Neuron (in vitro differentiated cells): ENCODE measurements around the gene HSF2BP.
A peak's percentile ranks its signal among the peaks of the same experiment; 100 is the strongest.
"Not testable (repeated sequence)": the region's sequence is repeated elsewhere in the genome, so short reads cannot be mapped to it uniquely, and the experiment has no call there.

Experiments used
- H2AFZ ChIP-seq: one replicate; pipeline ENCODE4 v1.6.1; 2013; ENCODE audit warnings: low read depth, mild to moderate bottlenecking, inconsistent platforms, low read length, moderate library complexity
- H3K27me3 ChIP-seq: one replicate; pipeline ENCODE4 v1.6.1; 2013; ENCODE audit warnings: low read length; ENCODE audit not compliant: insufficient read depth
- H3K36me3 ChIP-seq: one replicate; pipeline ENCODE4 v1.6.1; 2013; ENCODE audit warnings: low read length; ENCODE audit not compliant: insufficient read depth
- H3K4me1 ChIP-seq: one replicate; pipeline ENCODE4 v1.6.1; 2013; ENCODE audit warnings: low read length; ENCODE audit not compliant: insufficient read depth
- H3K4me3 ChIP-seq: 2 replicates; pipeline ENCODE4 v1.5.1; 2013; ENCODE audit warnings: mild to moderate bottlenecking, low read length, moderate library complexity
- H3K9me3 ChIP-seq: one replicate; pipeline ENCODE4 v1.6.1; 2013; ENCODE audit warnings: low read length

Gene HSF2BP

GRCh38 chr21:43659136-43660000 is at the start of gene HSF2BP, which contains the start of gene RRP1B:
Gene HSF2BP (minus strand): TSS chr21:43659488. CDS start chr21:43658096, 1,392 bp downstream.
Gene RRP1B (plus strand): TSS chr21:43659560. CDS start chr21:43659665, 105 bp downstream.
- Histone ChIP-seq H3K4me1 (peaks cover 7% of the 10 kb centered on the region), H3K27me3 (no peaks in the 10 kb centered on the region), H3K9me3 (no peaks in the 10 kb centered on the region), H3K36me3 (peaks cover 24% of the 10 kb centered on the region), H2AFZ (peak within 1 kb of the TSS; percentile 81), H3K4me3 (peak within 1 kb of the TSS; percentile 93)

DNA sequence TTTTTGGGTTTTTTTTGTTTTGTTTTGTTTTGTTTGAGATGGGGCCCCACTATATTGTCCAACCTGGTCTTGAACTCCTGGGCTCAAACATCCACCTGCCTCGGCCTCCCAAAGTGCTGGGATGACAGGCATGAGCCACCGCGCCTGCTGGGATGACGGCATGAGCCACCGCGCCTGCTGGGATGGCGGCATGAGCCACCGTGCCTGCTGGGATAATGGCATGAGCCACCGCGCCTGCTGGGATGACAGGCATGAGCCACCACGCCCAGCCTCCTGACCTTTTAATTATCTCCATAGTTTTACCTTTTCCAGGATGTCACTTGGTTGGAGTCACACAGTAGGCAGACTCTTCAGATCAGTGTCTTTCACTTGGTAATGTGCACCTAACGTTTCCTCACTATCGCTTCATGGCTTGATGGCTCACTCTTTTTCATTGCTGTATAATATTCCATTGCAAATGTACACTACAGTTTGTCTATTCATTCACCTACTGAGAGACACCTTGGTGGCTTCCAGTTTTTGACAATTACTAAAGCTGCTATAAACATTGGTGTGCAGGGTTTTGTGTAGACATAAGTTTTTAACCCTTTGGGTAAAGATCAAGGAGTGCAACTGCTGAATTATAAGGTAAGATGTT is 49.6 kb upstream of the HSF2BP start:
- Histone ChIP-seq H3K4me1 (no peaks in the 10 kb centered on the region), H3K4me3 (no peak overlapping the region), H3K36me3 (no peaks in the 10 kb centered on the region), H3K27me3 (no peaks in the 10 kb centered on the region), H2AFZ (no peak overlapping the region), H3K9me3 (no peaks in the 10 kb centered on the region)

- Histone ChIP-seq H3K4me3 (no peak overlapping the region), H3K36me3 (no peaks in the 10 kb centered on the region), H3K27me3 (no peaks in the 10 kb centered on the region), H3K4me1 (peaks cover 13% of the 10 kb centered on the region), H3K9me3 (no peaks in the 10 kb centered on the region), H2AFZ (no peak overlapping the region)
Measured at GRCh38 chr21:43707462-43707861, 48.2 kb upstream of the HSF2BP start.

DNA sequence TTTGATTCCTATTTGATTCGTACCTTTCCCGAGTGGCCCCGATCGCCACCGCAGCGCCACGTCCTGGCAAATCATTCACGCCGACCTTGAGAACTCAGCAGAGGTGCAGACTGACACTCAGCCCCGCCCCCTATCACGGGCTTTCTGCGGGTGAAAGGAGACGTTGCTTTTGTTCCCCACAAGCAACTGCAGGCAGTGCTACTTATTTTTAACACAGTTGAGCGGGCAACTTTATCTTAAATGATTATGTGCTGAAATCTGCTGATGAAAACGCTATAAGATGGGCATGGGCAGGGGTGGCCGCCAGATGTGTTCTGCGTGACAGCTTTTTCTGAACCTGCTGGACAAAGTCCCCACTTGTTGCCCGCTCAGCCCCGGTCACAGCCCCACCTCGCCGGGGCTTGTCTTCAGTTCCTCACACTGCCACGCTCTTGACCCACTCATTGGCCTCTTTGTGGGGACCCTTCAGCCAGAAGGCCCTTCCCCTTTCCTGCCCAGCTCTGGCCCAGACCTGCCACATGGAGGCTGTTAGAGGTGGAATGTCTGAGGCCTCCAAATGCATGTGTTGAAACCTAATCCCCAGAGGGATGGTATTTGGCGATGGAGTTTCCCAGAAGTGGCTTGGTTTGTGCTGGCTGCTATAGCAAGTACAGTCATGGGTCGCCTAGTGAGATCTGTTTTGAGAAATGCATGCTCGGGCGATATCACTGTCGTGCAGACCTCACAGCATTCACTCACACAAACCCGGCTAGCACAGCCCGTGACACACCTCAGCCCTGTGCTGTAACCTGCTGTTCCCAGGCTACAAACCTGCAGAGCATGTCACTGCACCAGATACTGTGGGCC is 44.0 kb upstream of the HSF2BP start:
- Histone ChIP-seq H3K27me3 (no peaks in the 10 kb centered on the region), H3K4me1 (peaks cover 22% of the 10 kb centered on the region), H2AFZ (peak overlapping the region; percentile 2), H3K36me3 (no peaks in the 10 kb centered on the region), H3K4me3 (no peak overlapping the region), H3K9me3 (no peaks in the 10 kb centered on the region)

DNA sequence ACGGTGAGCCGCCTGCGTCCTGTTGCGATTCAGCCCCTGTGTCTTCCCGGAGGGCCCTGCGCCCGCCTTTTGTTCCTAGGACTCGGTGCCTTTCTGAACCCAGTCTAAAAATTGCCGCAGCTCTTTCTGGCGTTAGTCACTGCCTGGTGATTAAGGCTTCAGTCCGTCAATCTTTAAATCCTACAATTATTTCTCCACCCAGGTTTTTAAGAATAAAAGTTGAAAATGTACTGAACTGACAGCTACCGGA is 43.4 kb upstream of the HSF2BP start:
- Histone ChIP-seq H2AFZ (peak overlapping the region; percentile 2), H3K36me3 (no peaks in the 10 kb centered on the region), H3K9me3 (no peaks in the 10 kb centered on the region), H3K4me1 (peaks cover 22% of the 10 kb centered on the region), H3K27me3 (no peaks in the 10 kb centered on the region), H3K4me3 (no peak overlapping the region)

- H3K4me1 ChIP-seq, result peaks cover 22% of the 10 kb centered on the region
- no peaks in the 10 kb centered on the region for H3K9me3 ChIP-seq
- H2AFZ ChIP-seq, result peak overlapping the region; percentile 2
- H3K36me3 ChIP-seq, result no peaks in the 10 kb centered on the region
- H3K4me3 ChIP-seq, result no peak overlapping the region
- H3K27me3 ChIP-seq, result no peaks in the 10 kb centered on the region
Measured at GRCh38 chr21:43701936-43702784, 42.9 kb upstream of the HSF2BP start.

- H3K27me3 ChIP-seq, result no peaks in the 10 kb centered on the region
- no peak overlapping the region for H3K4me3 ChIP-seq
- peaks cover 11% of the 10 kb centered on the region for H3K36me3 ChIP-seq
- H3K4me1 ChIP-seq, result peaks cover 22% of the 10 kb centered on the region
- H2AFZ ChIP-seq, result no peak overlapping the region
- H3K9me3 ChIP-seq, result no peaks in the 10 kb centered on the region
Measured at GRCh38 chr21:43699933-43700599, 40.8 kb upstream of the HSF2BP start.

- Histone ChIP-seq H3K36me3 (peaks cover 17% of the 10 kb centered on the region), H3K4me1 (peaks cover 22% of the 10 kb centered on the region)
- not testable (repeated sequence) for H3K27me3 ChIP-seq, H3K4me3 ChIP-seq, H3K9me3 ChIP-seq, H2AFZ ChIP-seq
Measured at GRCh38 chr21:43699492-43699777, 40.1 kb upstream of the HSF2BP start.

DNA sequence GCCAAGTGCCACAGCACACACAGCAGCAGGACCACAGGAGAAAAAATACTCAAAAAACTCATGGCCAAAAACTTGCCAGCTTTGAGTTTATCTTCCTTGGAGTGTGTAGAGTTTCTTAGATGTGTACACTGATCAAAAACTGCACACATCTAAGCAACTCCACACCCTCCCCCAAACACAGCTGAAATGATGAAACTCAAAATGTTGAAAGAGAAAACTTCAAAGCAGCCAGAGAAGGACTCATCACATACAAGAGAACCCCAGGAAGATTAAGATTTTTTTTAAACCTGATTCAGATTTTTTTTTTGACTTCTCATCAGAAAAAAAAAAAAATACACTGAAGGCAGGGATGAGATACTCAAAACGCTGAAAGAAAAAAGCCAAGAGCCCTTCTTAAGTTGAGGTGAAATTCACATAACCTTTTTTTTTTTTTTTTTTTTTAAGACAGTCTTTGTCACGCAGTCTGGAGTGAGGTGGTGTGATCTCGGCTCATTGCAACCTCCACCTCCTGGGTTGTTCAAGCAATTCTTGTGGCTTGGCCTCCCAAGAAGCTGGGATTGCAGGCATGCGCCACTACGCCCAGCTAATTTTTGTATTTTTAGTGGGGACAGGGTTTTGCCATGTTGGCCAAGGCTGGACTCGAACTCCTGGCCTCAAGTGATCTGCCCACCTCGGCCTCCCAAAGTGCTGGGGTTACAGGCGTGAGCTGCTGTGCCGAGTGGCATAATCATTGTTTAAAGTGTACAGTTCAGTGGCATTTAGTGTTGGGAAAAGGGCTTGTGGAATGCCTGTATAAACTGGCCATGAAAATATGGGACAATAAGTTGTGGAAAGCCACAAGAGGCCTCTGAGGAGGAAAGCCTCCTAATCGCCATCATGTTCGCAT is 38.7 kb upstream of the HSF2BP start:
- no peaks in the 10 kb centered on the region for H3K27me3 ChIP-seq
- no peaks in the 10 kb centered on the region for H3K9me3 ChIP-seq
- H3K4me1 ChIP-seq, result peaks cover 15% of the 10 kb centered on the region
- H3K4me3 ChIP-seq, result no peak overlapping the region
- H3K36me3 ChIP-seq, result peaks cover 30% of the 10 kb centered on the region
- H2AFZ ChIP-seq, result no peak overlapping the region

DNA sequence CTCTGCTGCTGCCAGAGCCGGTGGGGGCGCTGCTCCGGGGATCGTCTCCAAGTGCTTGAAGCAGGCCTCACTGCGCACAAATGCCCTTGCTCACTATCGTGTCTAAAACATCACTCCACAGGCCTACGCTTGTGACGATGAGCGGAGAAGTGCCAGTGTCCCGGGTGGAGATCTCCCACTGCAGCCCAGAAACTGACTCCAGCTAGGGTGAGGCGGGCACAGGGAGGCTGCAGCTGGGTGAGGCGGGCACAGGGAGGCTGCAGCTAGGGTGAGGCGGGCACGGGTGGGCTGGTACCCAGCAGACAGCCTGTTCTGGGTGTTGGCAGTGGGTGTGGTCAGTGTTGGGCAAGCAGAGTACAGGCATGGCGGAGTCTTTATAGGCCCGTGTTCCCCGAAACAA is 36.9 kb upstream of the HSF2BP start:
- peaks cover 41% of the 10 kb centered on the region for H3K36me3 ChIP-seq
- no peaks in the 10 kb centered on the region for H3K9me3 ChIP-seq
- no peaks in the 10 kb centered on the region for H3K27me3 ChIP-seq
- H2AFZ ChIP-seq, result no peak overlapping the region
- peaks cover 6% of the 10 kb centered on the region for H3K4me1 ChIP-seq
- no peak overlapping the region for H3K4me3 ChIP-seq

DNA sequence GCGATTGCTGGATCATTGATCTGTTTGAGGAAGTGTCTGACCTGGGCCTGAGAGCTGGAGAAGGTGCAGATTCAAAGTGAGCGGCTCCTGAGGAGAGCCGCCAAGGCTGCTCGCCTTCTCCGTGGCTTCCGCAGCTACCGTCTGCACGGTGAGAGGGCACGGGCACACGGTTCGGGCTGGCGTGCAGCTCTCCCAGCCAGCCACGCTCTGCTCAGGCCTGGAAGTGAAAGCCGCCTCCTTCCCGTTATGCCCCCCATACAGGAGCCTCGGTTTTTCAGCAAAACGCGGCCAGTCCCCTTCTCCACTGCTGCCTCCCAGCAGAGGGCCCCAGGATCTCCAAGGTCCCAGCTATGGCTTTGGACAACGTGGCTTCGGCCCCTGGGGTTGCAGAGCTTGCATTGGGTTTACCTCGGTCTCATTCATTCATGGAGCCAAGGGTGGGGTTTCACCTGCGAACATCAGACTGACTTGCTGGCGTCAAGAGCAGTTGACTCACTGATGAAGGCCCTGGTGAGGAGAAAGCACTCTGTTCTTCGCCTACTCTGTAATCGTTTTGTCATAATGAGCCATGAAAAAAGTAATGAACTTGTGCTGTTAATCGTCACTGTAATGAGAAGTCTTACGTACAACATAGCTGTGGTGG is 35.3 kb upstream of the HSF2BP start:
- no peak overlapping the region for H2AFZ ChIP-seq
- H3K36me3 ChIP-seq, result peaks cover 58% of the 10 kb centered on the region
- peaks cover 1% of the 10 kb centered on the region for H3K4me1 ChIP-seq
- no peak overlapping the region for H3K4me3 ChIP-seq
- H3K27me3 ChIP-seq, result no peaks in the 10 kb centered on the region
- no peaks in the 10 kb centered on the region for H3K9me3 ChIP-seq
